H1 (cell line): ENCODE data around the gene PDZRN3. TPM values are rescaled to one million over a fixed set of nuclear protein-coding genes. Genes with fewer than 3 reads are reported as not detected.

ENCODE experiments used
- CTCF ChIA-PET: fragments of 300-600 bp; sonication (Branson Sonifier 250); formaldehyde crosslinking; loops from one replicate; lab custom pipeline; 2021; ENCODE audit not compliant: partially characterized antibody; lab: Charles Lee
- POLR2A ChIA-PET: fragments of 300-600 bp; sonication (Branson Sonifier 250); formaldehyde crosslinking; loops from one replicate; lab custom pipeline; 2021; ENCODE audit warnings: inconsistent platforms; ENCODE audit not compliant: partially characterized antibody; lab: Charles Lee
- DNase-seq, 2 experiments: peaks; one replicate each; pipeline versions ENCODE4 v3.0.0 to v3.0.0-alpha.2; 2010 to 2022; ENCODE audit warnings: low spot score in 2 of 2, low read depth in 1 of 2, mixed read lengths in 1 of 2
- FAIRE-seq: peaks from 2 replicates; lab custom pipeline; 2011; peaks lifted over from hg19 to GRCh38; lab: Jason Lieb, UNC
- H2AFZ ChIP-seq: 2 replicates; pipeline ENCODE4 v1.8.1; 2012; ENCODE audit warnings: low read length, inconsistent platforms
- H2AK5ac ChIP-seq: 2 replicates; pipeline ENCODE4 v1.6.1; 2013; ENCODE audit warnings: low read depth, low read length
- H2BK120ac ChIP-seq: replicated peaks from 2 replicates; pipeline ENCODE3; 2013; ENCODE audit warnings: low read depth, low read length, inconsistent platforms
- H2BK12ac ChIP-seq: 2 replicates; pipeline ENCODE4 v1.6.1; 2013; ENCODE audit warnings: low read depth, low read length
- H2BK15ac ChIP-seq: 2 replicates; pipeline ENCODE4 v1.6.1; 2013; ENCODE audit warnings: low read length
- H2BK20ac ChIP-seq: 2 replicates; pipeline ENCODE4 v1.6.1; 2013; ENCODE audit warnings: low read length
- H2BK5ac ChIP-seq: 2 replicates; pipeline ENCODE4 v1.6.1; 2013; ENCODE audit warnings: low read depth, low read length
- H3K14ac ChIP-seq: 2 replicates; pipeline ENCODE4 v1.6.1; 2013; ENCODE audit warnings: inconsistent platforms; ENCODE audit not compliant: insufficient read length
- H3K18ac ChIP-seq: 2 replicates; pipeline ENCODE4 v1.6.1; 2013; ENCODE audit warnings: low read length; ENCODE audit errors: extremely low read depth
- H3K23ac ChIP-seq: 2 replicates; pipeline ENCODE4 v1.6.1; 2013; ENCODE audit warnings: inconsistent platforms; ENCODE audit not compliant: insufficient read length
- H3K23me2 ChIP-seq: 2 replicates; pipeline ENCODE4 v1.6.1; 2013; ENCODE audit warnings: low read depth, low read length
- H3K27ac ChIP-seq: 2 replicates; pipeline ENCODE4 v1.6.1; 2011; ENCODE audit warnings: low read depth, low read length, inconsistent platforms
- H3K27me3 ChIP-seq, 4 experiments: replicated peaks in 1 of 4; 1 replicate in 1 of 4; 2 replicates in 3 of 4; pipeline versions ENCODE4 v1.6.1 to v1.8.1; 2011 to 2013; ENCODE audit warnings: low read length in 3 of 4, mild to moderate bottlenecking in 3 of 4, inconsistent platforms in 2 of 4, mixed read lengths in 2 of 4, moderate library complexity in 1 of 4; ENCODE audit not compliant: control insufficient read depth in 3 of 4, insufficient read depth in 3 of 4; ENCODE audit errors: extremely low read depth in 1 of 4
- H3K36me3 ChIP-seq, 4 experiments: 2 replicates each; pipeline versions ENCODE4 v1.6.1 to v1.8.1; 2011 to 2013; ENCODE audit warnings: mild to moderate bottlenecking in 4 of 4, low read length in 3 of 4, moderate library complexity in 2 of 4, control low read depth in 1 of 4, inconsistent platforms in 1 of 4; ENCODE audit not compliant: insufficient read depth in 4 of 4, control insufficient read depth in 2 of 4
- H3K4ac ChIP-seq: replicated peaks from 2 replicates; pipeline ENCODE3; 2013; ENCODE audit warnings: low read length, low read depth, mixed read lengths, inconsistent platforms; ENCODE audit not compliant: insufficient read length
- H3K4me1 ChIP-seq, 4 experiments: replicated peaks in 1 of 4; 1 replicate in 1 of 4; 2 replicates in 3 of 4; pipeline versions ENCODE4 v1.6.1 to v1.8.1; 2011 to 2013; ENCODE audit warnings: low read length in 3 of 4, inconsistent platforms in 2 of 4, mixed read lengths in 1 of 4; ENCODE audit not compliant: insufficient read depth in 4 of 4, control insufficient read depth in 3 of 4
- H3K4me2 ChIP-seq, 2 experiments: 2 replicates each; pipeline versions ENCODE4 v1.6.1 to v1.8.1; 2011 to 2013; ENCODE audit warnings: low read depth in 2 of 2, low read length in 2 of 2, control low read depth in 1 of 2, inconsistent platforms in 1 of 2, mild to moderate bottlenecking in 1 of 2; ENCODE audit not compliant: insufficient read depth in 1 of 2
- H3K4me3 ChIP-seq, 4 experiments: fragments of 200-600, 300-600 bp in 1 of 4; sonication (generic), shearing (Covaris generic), sonication (Bioruptor Twin) in 1 of 4; 2 replicates each; pipeline versions ENCODE4 v1.5.1 to v1.8.1; 2011 to 2016; ENCODE audit warnings: low read length in 4 of 4, low read depth in 3 of 4, control low read depth in 2 of 4, inconsistent platforms in 2 of 4, mild to moderate bottlenecking in 2 of 4, mixed read lengths in 1 of 4, moderate library complexity in 1 of 4; ENCODE audit not compliant: insufficient read depth in 2 of 4; ENCODE audit errors: extremely low read depth in 1 of 4
- H3K56ac ChIP-seq: replicated peaks from 2 replicates; pipeline ENCODE3; 2013; ENCODE audit warnings: low read depth, mild to moderate bottlenecking, mixed read lengths, low read length, inconsistent platforms; ENCODE audit not compliant: insufficient read length
- H3K79me1 ChIP-seq: 2 replicates; pipeline ENCODE4 v1.6.1; 2013; ENCODE audit warnings: low read depth, low read length, control low read depth
- H3K79me2 ChIP-seq, 2 experiments: 2 replicates each; pipeline versions ENCODE4 v1.6.1 to v1.8.1; 2012 to 2013; ENCODE audit warnings: low read length in 2 of 2, mild to moderate bottlenecking in 2 of 2, inconsistent platforms in 1 of 2; ENCODE audit not compliant: insufficient read depth in 2 of 2, control insufficient read depth in 1 of 2
- H3K9ac ChIP-seq, 4 experiments: replicated peaks in 1 of 4; 1 replicate in 1 of 4; 2 replicates in 3 of 4; pipeline versions ENCODE4 v1.6.1 to v1.8.1; 2011 to 2013; ENCODE audit warnings: low read depth in 3 of 4, low read length in 3 of 4, control low read depth in 2 of 4, mild to moderate bottlenecking in 2 of 4, moderate library complexity in 2 of 4, inconsistent platforms in 1 of 4; ENCODE audit errors: extremely low read depth in 1 of 4
- H3K9me3 ChIP-seq, 2 experiments: 2 replicates each; pipeline versions ENCODE4 v1.6.1 to v1.8.1; 2012 to 2013; ENCODE audit warnings: mild to moderate bottlenecking in 2 of 2, moderate library complexity in 2 of 2, control low read depth in 1 of 2, inconsistent platforms in 1 of 2, low read depth in 1 of 2, low read length in 1 of 2, mixed read lengths in 1 of 2; ENCODE audit not compliant: insufficient read depth in 2 of 2
- H4K20me1 ChIP-seq, 2 experiments: replicated peaks in 1 of 2; 2 replicates each; pipeline versions ENCODE3 to v1.8.1; 2011 to 2013; ENCODE audit warnings: inconsistent platforms in 2 of 2, low read length in 2 of 2, mild to moderate bottlenecking in 1 of 2; ENCODE audit not compliant: insufficient read depth in 2 of 2, control insufficient read depth in 1 of 2
- H4K5ac ChIP-seq: 2 replicates; pipeline ENCODE4 v1.6.1; 2013; ENCODE audit warnings: low read length, low read depth, mixed read lengths, inconsistent platforms; ENCODE audit not compliant: insufficient read length
- H4K8ac ChIP-seq: 2 replicates; pipeline ENCODE4 v1.8.0; 2013; ENCODE audit warnings: mild to moderate bottlenecking, moderate library complexity, low read length, inconsistent platforms; ENCODE audit not compliant: insufficient read depth; ENCODE audit errors: extremely low read depth
- H4K91ac ChIP-seq: replicated peaks from 2 replicates; pipeline ENCODE3; 2013; ENCODE audit warnings: low read length, mixed read lengths, inconsistent platforms; ENCODE audit not compliant: insufficient read length
- ASH2L ChIP-seq: fragments of 200-600, 300-600 bp; sonication (generic); IDR thresholded peaks from one replicate; pipeline ENCODE4 v1.7.1; 2017; ENCODE audit warnings: low read length
- BACH1 ChIP-seq: IDR thresholded peaks from 2 replicates; pipeline ENCODE4 v1.6.1; 2012; ENCODE audit warnings: low read length, improper control_type of control experiment
- CBX5 ChIP-seq: fragments of 300-800, 300-1000 bp; sonication (generic); IDR thresholded peaks from 2 replicates; pipeline ENCODE4 v1.7.1; 2016; ENCODE audit warnings: antibody characterized with exemption, low read length, low read depth
- CHD1 ChIP-seq: IDR thresholded peaks from 2 replicates; pipeline ENCODE4 v1.6.1; 2012; ENCODE audit warnings: low read depth, low read length, improper control_type of control experiment
- CTBP2 ChIP-seq: IDR thresholded peaks from 2 replicates; pipeline ENCODE4 v1.7.0; 2011; ENCODE audit warnings: borderline replicate concordance, mild to moderate bottlenecking, moderate library complexity, mixed read lengths, low read length; ENCODE audit not compliant: insufficient read depth, insufficient read length
- EP300 ChIP-seq, 2 experiments: IDR thresholded peaks; 1 replicate in 1 of 2; 2 replicates in 1 of 2; pipeline ENCODE4 v1.6.1; 2011 to 2012; ENCODE audit warnings: low read depth in 2 of 2, low read length in 2 of 2, mild to moderate bottlenecking in 2 of 2, borderline replicate concordance in 1 of 2, inconsistent platforms in 1 of 2, moderate library complexity in 1 of 2
- HDAC6 ChIP-seq: IDR thresholded peaks from one replicate; pipeline ENCODE4 v1.7.1; 2012; ENCODE audit warnings: low read depth, mild to moderate bottlenecking, inconsistent platforms, low read length, moderate library complexity
- JUND ChIP-seq: IDR thresholded peaks from 2 replicates; pipeline ENCODE4 v1.6.1; 2011; ENCODE audit warnings: mild to moderate bottlenecking, improper control_type of control experiment, low read length
- KDM4A ChIP-seq: IDR thresholded peaks from one replicate; pipeline ENCODE4 v1.7.1; 2012; ENCODE audit warnings: low read depth, mild to moderate bottlenecking, moderate library complexity, low read length, inconsistent platforms; ENCODE audit not compliant: severe bottlenecking
- NRF1 ChIP-seq: IDR thresholded peaks from 2 replicates; pipeline ENCODE4 v1.6.1; 2011; ENCODE audit warnings: mild to moderate bottlenecking, low read depth, low read length, improper control_type of control experiment
- PHF8 ChIP-seq: fragments of 200-600 bp; sonication (generic); conservative IDR thresholded peaks from 2 replicates; pipeline ENCODE4 v1.7.1; 2012; ENCODE audit warnings: low read depth, mild to moderate bottlenecking, inconsistent platforms, low read length, moderate library complexity
- RXRA ChIP-seq: IDR thresholded peaks from 2 replicates; pipeline ENCODE4 v1.6.1; 2011; ENCODE audit warnings: low read depth, mild to moderate bottlenecking, low read length, moderate library complexity; ENCODE audit not compliant: insufficient read depth
- SIX5 ChIP-seq: IDR thresholded peaks from 2 replicates; pipeline ENCODE4 v1.6.1; 2011; ENCODE audit warnings: mild to moderate bottlenecking, low read depth, low read length
- SP2 ChIP-seq: IDR thresholded peaks from 2 replicates; pipeline ENCODE4 v1.6.1; 2012; ENCODE audit warnings: mild to moderate bottlenecking, low read length, inconsistent platforms
- TCF12 ChIP-seq: IDR thresholded peaks from 2 replicates; pipeline ENCODE4 v1.6.1; 2011; ENCODE audit warnings: low read depth, mild to moderate bottlenecking, low read length
- WGBS, 2 experiments: shearing (Covaris generic) in 1 of 2; methylation state at CpG; one replicate each; pipeline versions ENCODE4 v1.1.6 to v1.1.7; 2013 to 2015; ENCODE audit warnings: low lambda C conversion rate in 2 of 2, mixed read lengths in 2 of 2, inconsistent platforms in 1 of 2, low coverage in 1 of 2, missing lambda C conversion rate in 1 of 2; ENCODE audit not compliant: insufficient replicate concordance in 2 of 2, insufficient coverage in 1 of 2, insufficient read length in 1 of 2; ENCODE audit errors: extremely low coverage in 1 of 2, missing lambda C conversion rate in 1 of 2; 5-methylcytosine and 5-hydroxymethylcytosine counted together
- polyA plus RNA-seq, 7 experiments: library from polyadenylated mRNA; depleted of rRNA in 3 of 7; stranded (reverse) in 5 of 7; unstranded in 2 of 7; fragments of >200 nt in 5 of 7; fragments of 200-250 nt in 2 of 7; gene quantifications; 1 replicate in 5 of 7; 2 replicates in 1 of 7; 4 replicates in 1 of 7; pipeline versions ENCODE4 v1.2.1 to v1.2.3, GENCODE V29; 2011 to 2013; ENCODE audit warnings: missing spikeins in 2 of 7, mixed read lengths in 2 of 7
- total RNA-seq: library from RNA; stranded (reverse); fragmentation: NEBNext Ultra II Directional; extraction: Animal tissue kit (Norgen Biotek cat#: 25700); gene quantifications from 2 replicates; pipeline ENCODE4 v1.2.1, GENCODE V29; 2021

PDZRN3 gene
- total and polyA plus RNA-seq, 2 of the 8 experiments (the other 6 are each of a cell fraction or from before 2014, with no cell fraction given): 4.2 to 20.5 TPM

- Histone ChIP-seq H3K23ac (no peak overlapping the region), H2BK15ac (no peak overlapping the region), H3K4me1 (peaks cover 0 to 10% (median 3%) of the 10 kb centered on the region in 4 experiments; a peak in 4 of 7 replicates), H2AK5ac (no peak overlapping the region), H3K4me2 (no peak overlapping the region), H3K79me2 (no peaks in the 10 kb centered on the region), H2AFZ (no peak overlapping the region), H2BK5ac (no peak overlapping the region; the same call in 1 of the 2 replicates), H4K8ac (0 out of 2 replicates have a peak overlapping the region, but pooled peaks have one; percentile 9), H3K27ac (no peak overlapping the region), H3K36me3 (no peaks in the 10 kb centered on the region), H3K23me2 (no peaks in the 10 kb centered on the region), H3K4ac (peak overlapping the region; percentile 57), H3K9me3 (no peaks in the 10 kb centered on the region), H4K91ac (no peak overlapping the region), H3K14ac (no peak overlapping the region), H4K5ac (no peak overlapping the region), H2BK12ac (no peak overlapping the region), H3K4me3 (no peak overlapping the region), H3K56ac (no peak overlapping the region), H3K27me3 (no peaks in the 10 kb centered on the region), H3K79me1 (peaks cover 2% of the 10 kb centered on the region), H2BK20ac (no peak overlapping the region), H4K20me1 (no peaks in the 10 kb centered on the region), H3K18ac (no peak overlapping the region), H3K9ac (0 out of 7 replicates have a peak overlapping the region, but pooled peaks of 1 of the 4 experiments have one; percentile 28), H2BK120ac (no peak overlapping the region)
- CTCF ChIA-PET: interaction anchor here (1.0 to 4.0 kb wide), 10 partner anchors 9 to 333 kb away, joined by 3 to 18 read pairs (median 6); no protein-coding TSS in a partner anchor
- DNase-seq (no peak), FAIRE-seq (no peak)
- POLR2A ChIA-PET: no interaction called here
- WGBS, 2 experiments: 85% methylated on average over 14 of the region's 14 CpGs; no CpG with 5 or more reads in 1 of the 2 experiments
- TF ChIP-seq TCF12 (no peak), CBX5 (no peak), HDAC6 (no peak), BACH1 (no peak), CHD1 (no peak), SP2 (no peak), PHF8 (no peak), CTBP2 (no peak), ASH2L (no peak), NRF1 (no peak), EP300 (IDR thresholded peaks at IDR 0.05; ENCODE audit: borderline replicate concordance in 1 of 2, low read depth in 2 of 2, low read length in 2 of 2) (no peak), JUND (no peak), KDM4A (no peak), RXRA (no peak), SIX5 (no peak)
Observed at GRCh38 chr3:73433687-73434086, 191.1 kb downstream of the PDZRN3 start.
